ENCODE results near the gene ALKBH7.

GRCh38 chr19:6393983-6394412 lies 21.4 kb downstream of the ALKBH7 start:
- TF ChIP-seq CTCF (IDR thresholded peaks at IDR 0.05; ENCODE audit: low read depth, low read length) (no peak), POLR2A (IDR thresholded peaks at IDR 0.05; ENCODE audit: extremely low read depth, insufficient read length) (no peak)
- TF ChIP-seq, protein P1, sequence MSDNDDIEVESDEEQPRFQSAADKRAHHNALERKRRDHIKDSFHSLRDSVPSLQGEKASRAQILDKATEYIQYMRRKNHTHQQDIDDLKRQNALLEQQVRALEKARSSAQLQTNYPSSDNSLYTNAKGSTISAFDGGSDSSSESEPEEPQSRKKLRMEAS (IDR thresholded peaks at IDR 0.05; ENCODE audit: low read depth, low read length): no peak

Data from NB4 (cell line).